HepG2 (cell line): Measurements from ENCODE around the gene PIEZO1. TPM values are rescaled to one million over a fixed set of nuclear protein-coding genes. Genes with fewer than 3 reads are reported as not detected.

Experiments
- FOXO1 ChIP-seq: sonication (generic); formaldehyde crosslinking; IDR thresholded peaks from 2 replicates; pipeline ENCODE4 v1.4.0; 2020; ENCODE audit warnings: missing genetic modification reagents
- HMGA1 ChIP-seq: sonication (generic); formaldehyde crosslinking; conservative IDR thresholded peaks from 2 replicates; pipeline ENCODE4 v1.4.0; 2020; ENCODE audit warnings: missing genetic modification reagents
- HOXD1 ChIP-seq: sonication (generic); formaldehyde crosslinking; IDR thresholded peaks from 2 replicates; pipeline ENCODE4 v1.5.0; 2020; ENCODE audit warnings: missing genetic modification reagents
- KLF12 ChIP-seq: sonication (generic); formaldehyde crosslinking; IDR thresholded peaks from 2 replicates; pipeline ENCODE4 v1.4.0; 2020; ENCODE audit warnings: missing genetic modification reagents, borderline replicate concordance
- MTF2 ChIP-seq: sonication (generic); formaldehyde crosslinking; IDR thresholded peaks from 2 replicates; pipeline ENCODE4 v1.5.0; 2020; ENCODE audit warnings: missing genetic modification reagents, borderline replicate concordance
- NKX3-1 ChIP-seq: sonication (generic); formaldehyde crosslinking; IDR thresholded peaks from 2 replicates; pipeline ENCODE4 v1.5.0; 2020; ENCODE audit warnings: missing genetic modification reagents
- NR2F6 ChIP-seq, 2 experiments: IDR thresholded peaks; 2 replicates each; pipeline ENCODE4 v1.6.1; 2016; ENCODE audit warnings: antibody characterized with exemption in 1 of 2, mild to moderate bottlenecking in 1 of 2
- PHF8 ChIP-seq: sonication (generic); formaldehyde crosslinking; IDR thresholded peaks from 2 replicates; pipeline ENCODE4 v1.5.0; 2020; ENCODE audit warnings: missing genetic modification reagents
- RXRB ChIP-seq: IDR thresholded peaks from 2 replicates; pipeline ENCODE4 v1.6.1; 2016; ENCODE audit warnings: borderline replicate concordance, missing genetic modification reagents, missing compliant biosample characterization
- SIN3B ChIP-seq: fragments of 150-350 bp; IDR thresholded peaks from 2 replicates; pipeline ENCODE4 v1.6.1; 2014; ENCODE audit warnings: low read length
- SKI ChIP-seq: fragments of 450-650 bp; IDR thresholded peaks from one replicate; pipeline ENCODE4 v1.6.1; 2018; ENCODE audit warnings: mild to moderate bottlenecking; ENCODE audit not compliant: partially characterized antibody
- SKIL ChIP-seq: sonication (generic); formaldehyde crosslinking; IDR thresholded peaks from 2 replicates; pipeline ENCODE4 v1.8.0; 2022; ENCODE audit warnings: missing genetic modification reagents, mild to moderate bottlenecking, moderate library complexity, borderline replicate concordance
- THYN1 ChIP-seq: sonication (generic); formaldehyde crosslinking; IDR thresholded peaks from 2 replicates; pipeline ENCODE4 v1.8.1; 2023; ENCODE audit warnings: low read depth, mild to moderate bottlenecking, moderate library complexity, missing genetic modification reagents, borderline replicate concordance
- ZKSCAN8 ChIP-seq: IDR thresholded peaks from 2 replicates; pipeline ENCODE4 v1.6.1; 2016; ENCODE audit warnings: borderline replicate concordance, missing genetic modification reagents, missing compliant biosample characterization
- ZNF281 ChIP-seq: sonication (generic); formaldehyde crosslinking; IDR thresholded peaks from 2 replicates; pipeline ENCODE4 v1.4.0; 2020; ENCODE audit warnings: missing genetic modification reagents, borderline replicate concordance
- ZNF30 ChIP-seq: sonication (generic); formaldehyde crosslinking; IDR thresholded peaks from 2 replicates; pipeline ENCODE4 v1.5.0; 2020; ENCODE audit warnings: mild to moderate bottlenecking, missing genetic modification reagents
- ZNF747 ChIP-seq: sonication (generic); formaldehyde crosslinking; IDR thresholded peaks from 2 replicates; pipeline ENCODE4 v1.8.1; 2023; ENCODE audit warnings: missing genetic modification reagents, mild to moderate bottlenecking, borderline replicate concordance
- ZNF790 ChIP-seq: sonication (generic); formaldehyde crosslinking; IDR thresholded peaks from 2 replicates; pipeline ENCODE4 v1.8.0; 2022; ENCODE audit warnings: missing genetic modification reagents, mild to moderate bottlenecking, borderline replicate concordance
- ZNF891 ChIP-seq: sonication (generic); formaldehyde crosslinking; IDR thresholded peaks from 2 replicates; pipeline ENCODE4 v1.5.0; 2020; ENCODE audit warnings: mild to moderate bottlenecking, missing genetic modification reagents
- ZSCAN9 ChIP-seq: IDR thresholded peaks from 2 replicates; pipeline ENCODE4 v1.6.1; 2016; ENCODE audit warnings: borderline replicate concordance
- ZZZ3 ChIP-seq: sonication (generic); formaldehyde crosslinking; IDR thresholded peaks from 2 replicates; pipeline ENCODE4 v1.4.0; 2020; ENCODE audit warnings: missing genetic modification reagents, mild to moderate bottlenecking, borderline replicate concordance
- polyA plus RNA-seq, 8 experiments: library from polyadenylated mRNA; depleted of rRNA in 3 of 8; stranded (reverse) in 7 of 8; unstranded in 1 of 8; fragments of >200 nt; fragmentation: Illumina TruSeq in 4 of 8; extraction: Trizol in 4 of 8; gene quantifications; 2 replicates each; pipeline versions ENCODE4 v1.2.1 to v1.2.3, GENCODE V29; 2011 to 2016; ENCODE audit warnings: low read depth in 4 of 8, missing spikeins in 1 of 8, mixed read lengths in 1 of 8; ENCODE audit not compliant: insufficient read depth in 1 of 8
- total RNA-seq, 5 experiments: library from RNA; depleted of rRNA; stranded (reverse); fragments of >200 nt; fragmentation: Illumina TruSeq; extraction: Trizol; gene quantifications; 2 replicates each; pipeline ENCODE4 v1.2.3, GENCODE V29; 2016; ENCODE audit warnings: low read depth in 1 of 5
- TF ChIP-seq, protein P1 (sequence below): sonication (generic); formaldehyde crosslinking; IDR thresholded peaks from 2 replicates; pipeline ENCODE4 v1.9.0; 2022; ENCODE audit warnings: low read depth, missing genetic modification reagents
- TF ChIP-seq, protein P2 (sequence below): sonication (generic); formaldehyde crosslinking; IDR thresholded peaks from 2 replicates; pipeline ENCODE4 v1.4.0; 2020; ENCODE audit warnings: mild to moderate bottlenecking, missing genetic modification reagents

PIEZO1 gene
- total and polyA plus RNA-seq, 2 of the 13 experiments (the other 11 are each of a cell fraction or from before 2014, with no cell fraction given): 67.9 to 85.0 TPM

DNA sequence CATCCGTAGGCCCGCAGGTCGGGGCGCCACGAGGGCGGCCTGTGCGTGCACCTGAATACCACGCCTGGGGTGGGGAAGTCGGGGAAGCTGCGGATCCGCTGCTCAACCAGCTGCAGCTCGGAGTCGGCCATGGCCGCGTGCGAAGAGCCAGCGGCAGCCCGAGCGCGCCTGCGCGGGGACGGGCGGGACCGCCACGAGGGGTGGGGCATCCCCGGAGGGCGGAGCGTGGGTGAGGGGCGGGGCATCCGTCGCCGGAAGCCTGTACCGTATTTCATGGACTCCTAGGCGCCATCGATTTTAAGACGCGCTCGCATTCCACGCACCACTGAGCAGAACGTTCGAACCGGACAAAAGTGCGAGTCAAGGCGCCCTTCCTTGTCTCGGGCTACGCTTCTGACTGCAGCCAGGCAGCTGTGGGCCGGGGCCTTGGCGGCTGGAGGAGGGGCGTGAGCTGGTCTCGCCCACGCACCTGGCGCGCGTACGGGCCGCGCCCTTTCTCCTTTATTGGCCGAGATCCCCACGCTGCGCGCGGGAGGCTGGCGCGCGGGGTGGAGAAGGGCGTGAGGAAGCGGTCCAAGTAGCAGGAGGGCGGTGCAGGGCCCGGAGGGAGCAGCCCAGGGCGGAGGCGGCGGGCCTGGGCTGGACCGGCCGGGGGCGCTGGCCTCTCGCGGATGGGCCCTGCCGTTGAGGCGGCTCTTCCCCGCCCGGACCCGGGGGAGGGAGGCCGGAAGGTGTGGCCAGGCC lies 26.9 kb upstream of the PIEZO1 start, which contains the start of gene APRT (continued):
- TF ChIP-seq ZKSCAN8 (peak; percentile 43; the same call in 1 of the 2 replicates), SKIL (CRISPR knock-in tag) (peak; percentile 46; the same call in 1 of the 2 replicates), MTF2 (CRISPR knock-in tag) (0 out of 2 replicates have a peak, but pooled peaks have one; percentile 67), ZNF747 (peak; percentile 60), FOXO1 (CRISPR knock-in tag) (no peak; the same call in 1 of the 2 replicates), NR2F6 (IDR thresholded peaks at IDR 0.05) (no peak), NR2F6 (CRISPR knock-in tag; IDR thresholded peaks at IDR 0.05) (no peak), ZNF281 (CRISPR knock-in tag) (peak; percentile 16; the same call in 1 of the 2 replicates), ZSCAN9 (CRISPR knock-in tag) (peak; percentile 88; the same call in 1 of the 2 replicates), HOXD1 (peak; percentile 75; the same call in 1 of the 2 replicates), ZNF30 (CRISPR knock-in tag) (peak; percentile 2; the same call in 1 of the 2 replicates), RXRB (CRISPR knock-in tag) (peak; percentile 60; the same call in 1 of the 2 replicates), ZNF891 (CRISPR knock-in tag) (no peak; the same call in 1 of the 2 replicates), SKI (no peak), NKX3-1 (CRISPR knock-in tag) (peak; percentile 16), THYN1 (CRISPR knock-in tag) (no peak; the same call in 1 of the 2 replicates), HMGA1 (CRISPR knock-in tag) (no peak), ZNF790 (CRISPR knock-in tag) (no peak), SIN3B (no peak), PHF8 (CRISPR knock-in tag) (peak; percentile 85), ZZZ3 (CRISPR knock-in tag) (peak; percentile 80), KLF12 (CRISPR knock-in tag) (peak; percentile 82; the same call in 1 of the 2 replicates)
- TF ChIP-seq, protein P1, sequence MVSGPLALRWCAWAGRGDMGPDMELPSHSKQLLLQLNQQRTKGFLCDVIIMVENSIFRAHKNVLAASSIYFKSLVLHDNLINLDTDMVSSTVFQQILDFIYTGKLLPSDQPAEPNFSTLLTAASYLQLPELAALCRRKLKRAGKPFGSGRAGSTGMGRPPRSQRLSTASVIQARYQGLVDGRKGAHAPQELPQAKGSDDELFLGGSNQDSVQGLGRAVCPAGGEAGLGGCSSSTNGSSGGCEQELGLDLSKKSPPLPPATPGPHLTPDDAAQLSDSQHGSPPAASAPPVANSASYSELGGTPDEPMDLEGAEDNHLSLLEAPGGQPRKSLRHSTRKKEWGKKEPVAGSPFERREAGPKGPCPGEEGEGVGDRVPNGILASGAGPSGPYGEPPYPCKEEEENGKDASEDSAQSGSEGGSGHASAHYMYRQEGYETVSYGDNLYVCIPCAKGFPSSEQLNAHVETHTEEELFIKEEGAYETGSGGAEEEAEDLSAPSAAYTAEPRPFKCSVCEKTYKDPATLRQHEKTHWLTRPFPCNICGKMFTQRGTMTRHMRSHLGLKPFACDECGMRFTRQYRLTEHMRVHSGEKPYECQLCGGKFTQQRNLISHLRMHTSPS (CRISPR knock-in tag): peak; percentile 60; the same call in 1 of the 2 replicates
- TF ChIP-seq, protein P2, sequence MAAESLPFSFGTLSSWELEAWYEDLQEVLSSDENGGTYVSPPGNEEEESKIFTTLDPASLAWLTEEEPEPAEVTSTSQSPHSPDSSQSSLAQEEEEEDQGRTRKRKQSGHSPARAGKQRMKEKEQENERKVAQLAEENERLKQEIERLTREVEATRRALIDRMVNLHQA (CRISPR knock-in tag): 0 out of 2 replicates have a peak, but pooled peaks have one; percentile 39
